K562 (cell line): ENCODE data around the gene RALB. TPM values are rescaled to one million over a fixed set of nuclear protein-coding genes. Genes with fewer than 3 reads are reported as not detected.
"Not testable (repeated sequence)": the region's sequence is repeated elsewhere in the genome, so short reads cannot be mapped to it uniquely, and the experiment has no call there.

Source experiments
- ATAC-seq: fragments of 200-7000 bp; cut with Tn5 transposase; 3 replicates; pipeline ENCODE4 v1.9.1; 2020; ENCODE audit warnings: moderate library complexity
- BruUV-seq: library from RNA; stranded (reverse); fragments of 400-500 nt; replicated peaks from 2 replicates; lab custom pipeline; 2021; lab: Mats Ljungman, UMichigan
- CTCF ChIA-PET: fragments of 300-600 bp; formaldehyde crosslinking; extraction: SDS; loops from one replicate; lab custom pipeline; 2021; ENCODE audit warnings: low intra/inter-chr PET ratio; lab: Yijun Ruan, JAX
- POLR2A ChIA-PET: fragments of 300-600, 350-650 bp; sonication (Branson Sonifier 250); formaldehyde crosslinking; extraction: SDS; loops from one replicate; lab custom pipeline; 2021; ENCODE audit warnings: antibody characterized with exemption, inconsistent platforms; lab: Yijun Ruan, JAX
- DNase-seq, 4 experiments: peaks; one replicate each; pipeline versions ENCODE4 v3.0.0 to v3.0.0-alpha.2; 2011 to 2018; ENCODE audit warnings: low spot score in 3 of 4, mixed read lengths in 3 of 4; ENCODE audit errors: extremely low read depth in 1 of 4
- FAIRE-seq: peaks from 2 replicates; lab custom pipeline; 2011; peaks lifted over from hg19 to GRCh38; lab: Jason Lieb, UNC
- H2AFZ ChIP-seq: 2 replicates; pipeline ENCODE4 v1.6.0; 2011; ENCODE audit warnings: low read depth, low read length, control low read depth, inconsistent platforms
- H3K27ac ChIP-seq: fragments of 200-600 bp; 3 replicates; pipeline ENCODE4 v1.8.0; 2011; ENCODE audit warnings: low read depth, mild to moderate bottlenecking, control low read depth, inconsistent platforms, low read length, moderate library complexity, mixed read lengths; ENCODE audit errors: extremely low read depth
- H3K27me3 ChIP-seq, 2 experiments: fragments of 300-600 bp in 1 of 2; 2 replicates in 1 of 2; 3 replicates in 1 of 2; pipeline versions ENCODE4 v1.6.0 to v1.8.0; 2011; ENCODE audit warnings: inconsistent platforms in 2 of 2, low read length in 2 of 2, mild to moderate bottlenecking in 1 of 2, mixed read lengths in 1 of 2, moderate library complexity in 1 of 2; ENCODE audit not compliant: control insufficient read depth in 2 of 2, insufficient read depth in 2 of 2
- H3K36me3 ChIP-seq: fragments of 300-600 bp; 3 replicates; pipeline ENCODE4 v1.8.0; 2011; ENCODE audit warnings: mild to moderate bottlenecking, low read length, inconsistent platforms; ENCODE audit not compliant: control insufficient read depth, insufficient read depth
- H3K4me1 ChIP-seq, 2 experiments: fragments of 200-600 bp in 1 of 2; replicated peaks in 1 of 2; 2 replicates in 1 of 2; 3 replicates in 1 of 2; pipeline versions ENCODE4 v1.5.1 to v1.8.0; 2011; ENCODE audit warnings: inconsistent platforms in 2 of 2, low read length in 2 of 2, mild to moderate bottlenecking in 1 of 2, mixed read lengths in 1 of 2, moderate library complexity in 1 of 2; ENCODE audit not compliant: control insufficient read depth in 2 of 2, insufficient read depth in 2 of 2
- H3K4me2 ChIP-seq: 2 replicates; pipeline ENCODE4 v1.6.1; 2011; ENCODE audit warnings: low read length, control low read depth, inconsistent platforms, mixed read lengths; ENCODE audit not compliant: insufficient read depth
- H3K4me3 ChIP-seq: fragments of 200-600 bp; sonication (generic), shearing (Covaris generic); 2 replicates; pipeline ENCODE4 v1.5.1; 2016; ENCODE audit warnings: control low read depth, inconsistent platforms
- H3K79me2 ChIP-seq: fragments of 200-600 bp; 3 replicates; pipeline ENCODE4 v1.8.0; 2011; ENCODE audit warnings: low read length, inconsistent platforms; ENCODE audit not compliant: control insufficient read depth, insufficient read depth
- H3K9ac ChIP-seq, 2 experiments: 2 replicates each; pipeline versions ENCODE4 v1.6.0 to v1.6.1; 2011; ENCODE audit warnings: low read depth in 2 of 2, low read length in 2 of 2, control low read depth in 1 of 2, inconsistent platforms in 1 of 2, mild to moderate bottlenecking in 1 of 2, mixed read lengths in 1 of 2; ENCODE audit not compliant: insufficient read depth in 1 of 2
- H3K9me1 ChIP-seq: one replicate; pipeline ENCODE4 v1.6.0; 2011; ENCODE audit warnings: inconsistent platforms, mild to moderate bottlenecking, low read length, moderate library complexity; ENCODE audit not compliant: control insufficient read depth, insufficient read depth
- H3K9me3 ChIP-seq: replicated peaks from 2 replicates; pipeline ENCODE4 v1.5.1; 2011; ENCODE audit warnings: low read depth, low read length, inconsistent platforms; ENCODE audit not compliant: control insufficient read depth, insufficient read depth
- H4K20me1 ChIP-seq: replicated peaks from 2 replicates; pipeline ENCODE4 v1.6.1; 2011; ENCODE audit warnings: low read length, inconsistent platforms, mixed read lengths; ENCODE audit not compliant: control insufficient read depth, insufficient read depth
- BCOR ChIP-seq: fragments of 450-650 bp; IDR thresholded peaks from 2 replicates; pipeline ENCODE4 v1.6.1; 2016
- CEBPB ChIP-seq: fragments of 450-650 bp; IDR thresholded peaks from 2 replicates; pipeline ENCODE4 v1.6.1; 2016; ENCODE audit warnings: missing genetic modification characterization, missing compliant biosample characterization
- CXXC5 ChIP-seq: fragments of 250-450 bp; sonication (Bioruptor Pico); IDR thresholded peaks from 2 replicates; pipeline ENCODE4 v1.8.0; 2022; ENCODE audit warnings: inconsistent platforms, mild to moderate bottlenecking, moderate library complexity
- GABPB2 ChIP-seq: fragments of 250-450 bp; sonication (Bioruptor Pico); conservative IDR thresholded peaks from 2 replicates; pipeline ENCODE4 v1.5.1; 2021; ENCODE audit warnings: mild to moderate bottlenecking
- HMG20A ChIP-seq: fragments of 450-650 bp; formaldehyde crosslinking; conservative IDR thresholded peaks from 2 replicates; pipeline ENCODE4 v1.4.0; 2020; ENCODE audit warnings: mild to moderate bottlenecking, mixed read lengths
- KDM1A ChIP-seq, 2 experiments: fragments of 450-650 bp; IDR thresholded peaks; 2 replicates each; pipeline ENCODE4 v1.6.1; 2016; ENCODE audit warnings: mild to moderate bottlenecking in 2 of 2
- RBM25 ChIP-seq: fragments of 200-400 bp; formaldehyde crosslinking; IDR thresholded peaks from 2 replicates; pipeline ENCODE4 v1.6.1; 2018; ENCODE audit warnings: low read length, low read depth, moderate library complexity; ENCODE audit not compliant: severe bottlenecking
- RFX7 ChIP-seq: fragments of 250-450 bp; sonication (Bioruptor Pico); IDR thresholded peaks from 2 replicates; pipeline ENCODE4 v1.5.1; 2021; ENCODE audit warnings: mild to moderate bottlenecking
- SMARCA5 ChIP-seq: fragments of 450-650 bp; IDR thresholded peaks from 2 replicates; pipeline ENCODE4 v1.6.1; 2016
- SUPT5H ChIP-seq: fragments of 450-650 bp; IDR thresholded peaks from 2 replicates; pipeline ENCODE4 v1.6.1; 2016
- TAL1 ChIP-seq: fragments of 450-650 bp; IDR thresholded peaks from 2 replicates; pipeline ENCODE4 v1.6.1; 2016; ENCODE audit warnings: mild to moderate bottlenecking
- ZNF146 ChIP-seq: IDR thresholded peaks from one replicate; pipeline ENCODE4 v1.6.1; 2018; ENCODE audit warnings: missing compliant biosample characterization; ENCODE audit not compliant: unreplicated experiment
- WGBS: fragments of 100-300 bp; shearing (Covaris generic); methylation state at CpG from one replicate; pipeline ENCODE4 v1.1.6; 2016; ENCODE audit warnings: low coverage, mixed read lengths; ENCODE audit not compliant: insufficient coverage; ENCODE audit errors: missing lambda C conversion rate; 5-methylcytosine and 5-hydroxymethylcytosine counted together
- in situ Hi-C: fragments of 300-500 bp; cut with MboI; formaldehyde crosslinking; loops from 4 replicates; pipeline ENCODE4 v1.15.0; 2018; ENCODE audit warnings: inconsistent platforms, mixed read lengths
- intact Hi-C: fragments of 100-400 bp; cut with micrococcal nuclease; formaldehyde crosslinking; loops from 2 replicates; pipeline ENCODE4 v1.14.2; 2022
- polyA plus RNA-seq, 8 experiments: library from polyadenylated mRNA; depleted of rRNA in 4 of 8; stranded (reverse) in 5 of 8; unstranded in 3 of 8; fragments of >200 nt; fragmentation: Nextera tagmentation in 2 of 8; fragmentation: Illumina TruSeq in 1 of 8; extraction: Ambion mirVana in 2 of 8; extraction: Trizol in 1 of 8; gene quantifications; 2 replicates each; pipeline versions ENCODE4 v1.2.1 to v1.2.3, GENCODE V29; 2011 to 2014; ENCODE audit warnings: inconsistent platforms in 1 of 8, missing spikeins in 1 of 8
- total RNA-seq, 7 experiments: library from RNA; depleted of rRNA in 6 of 7; stranded (reverse); fragments of >200 nt in 6 of 7; fragmentation: Illumina TruSeq in 2 of 7; extraction: Trizol in 2 of 7; gene quantifications; 2 replicates each; pipeline versions ENCODE4 v1.2.1 to v1.2.3, GENCODE V29; 2011 to 2021; ENCODE audit warnings: low replicate concordance in 1 of 7

RALB gene
- total and polyA plus RNA-seq, 9 of the 15 experiments (the other 6 are each of a cell fraction or from before 2014, with no cell fraction given) = 14.8 to 65.6 (median 38.4) TPM

GRCh38 chr2:120233292-120233691 is 19.4 kb upstream of the RALB start (continued):
- no peak for TF ChIP-seq RFX7 (CRISPR knock-in tag)
- no peak for TF ChIP-seq GABPB2 (CRISPR knock-in tag)
- no peak for TF ChIP-seq CEBPB (tag)
- no peak for TF ChIP-seq HMG20A
- no peak for TF ChIP-seq CXXC5 (CRISPR knock-in tag)
- no peak for TF ChIP-seq TAL1
- no peak for TF ChIP-seq SUPT5H

DNA sequence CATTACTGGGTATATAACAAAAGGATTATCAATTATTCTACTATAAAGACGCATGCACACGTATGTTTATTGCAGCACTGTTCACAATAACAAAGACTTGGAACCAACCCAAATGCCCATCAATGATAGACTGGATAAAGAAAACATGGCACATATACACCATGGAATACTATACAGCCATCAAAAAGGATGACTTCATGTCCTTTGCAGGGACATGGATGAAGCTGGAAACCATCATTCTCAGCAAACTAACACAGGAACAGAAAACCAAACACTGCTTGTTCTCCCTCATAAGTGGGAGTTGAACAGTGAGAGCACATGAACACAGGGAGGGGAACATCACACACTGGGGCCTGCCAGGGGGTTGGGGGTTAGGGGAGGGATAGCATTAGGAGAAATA is 17.5 kb upstream of the RALB start:
- H3K4me1 ChIP-seq = peaks cover 18 to 23% of the 10 kb centered on the region in 2 experiments
- CTCF ChIA-PET, H3K4me3 ChIP-seq, H2AFZ ChIP-seq, ATAC-seq, FAIRE-seq, H3K4me2 ChIP-seq, in situ Hi-C loops, H3K9me1 ChIP-seq, H3K27me3 ChIP-seq, H3K9me3 ChIP-seq, intact Hi-C loops, BruUV-seq, H3K36me3 ChIP-seq, H3K79me2 ChIP-seq, H4K20me1 ChIP-seq, DNase-seq, H3K27ac ChIP-seq, H3K9ac ChIP-seq: not testable (repeated sequence)
- TF ChIP-seq KDM1A (IDR thresholded peaks at IDR 0.05) (peak; percentile 49 to 64; a peak in 2 of 4 replicates), RBM25 (peak; percentile 27), SMARCA5 (0 out of 2 replicates have a peak, but pooled peaks have one; percentile 49), ZNF146 (CRISPR knock-in tag) (peak; percentile 98), BCOR (peak; percentile 84)
- POLR2A ChIA-PET = interaction anchor here (1.6 kb wide), 1 partner anchor 8 kb away, joined by 4 read pairs; no protein-coding TSS in a partner anchor
- WGBS = 35% methylated on average over 2 of the region's 2 CpGs
